Vagina (tissue), 2 donors: ENCODE data around the gene S100A1.

Source experiments
- CTCF ChIP-seq, 3 experiments: fragments of 450-650 bp in 2 of 3; fragments of 200-600 bp in 1 of 3; sonication (generic) in 1 of 3; IDR thresholded peaks; one replicate each; pipeline ENCODE4 v1.5.1; 2017 to 2019; ENCODE audit warnings: antibody characterized with exemption in 3 of 3, mild to moderate bottlenecking in 2 of 3, moderate library complexity in 2 of 3
- POLR2A ChIP-seq, 2 donors: fragments of 450-650 bp; IDR thresholded peaks; one replicate each; pipeline ENCODE4 v1.6.1; 2017; ENCODE audit warnings: antibody characterized with exemption in 2 of 2, mild to moderate bottlenecking in 2 of 2, moderate library complexity in 2 of 2

GRCh38 chr1:153635872-153636271 lies 7.6 kb downstream of the S100A1 start:
- no peak for TF ChIP-seq CTCF (IDR thresholded peaks at IDR 0.05)
- no peak for TF ChIP-seq POLR2A (IDR thresholded peaks at IDR 0.05)
